GM12878 (cell line): Measurements from ENCODE around the gene OSBPL10. TPM values are rescaled to one million over a fixed set of nuclear protein-coding genes. Genes with fewer than 3 reads are reported as not detected.

ENCODE experiments used
- ATAC-seq: fragments of 200-7000 bp; cut with Tn5 transposase; 3 replicates; pipeline ENCODE4 v1.9.1; 2020; ENCODE audit warnings: mild to moderate bottlenecking, moderate library complexity
- BruUV-seq: library from RNA; stranded (reverse); fragments of 400-500 nt; replicated peaks from 2 replicates; lab custom pipeline; 2021; lab: Mats Ljungman, UMichigan
- CTCF ChIA-PET: fragments of 300-600 bp; sonication (Branson Sonifier 250); formaldehyde crosslinking; extraction: SDS; loops from one replicate; lab custom pipeline; 2021; ENCODE audit warnings: inconsistent platforms; lab: Yijun Ruan, JAX
- POLR2A ChIA-PET: fragments of 350-600 bp; formaldehyde crosslinking; extraction: SDS; loops from one replicate; lab custom pipeline; 2021; ENCODE audit warnings: inconsistent platforms; lab: Charles Lee
- RAD21 ChIA-PET: fragments of 300-600 bp; sonication (Branson Sonifier 250); formaldehyde crosslinking; loops from one replicate; lab custom pipeline; 2023; ENCODE audit warnings: antibody characterized with exemption; ENCODE audit not compliant: unreplicated experiment; lab: Charles Lee
- SMC1A ChIA-PET: fragments of 300-600 bp; sonication (Branson Sonifier 250); formaldehyde crosslinking; loops from one replicate; lab custom pipeline; 2023; ENCODE audit not compliant: unreplicated experiment, uncharacterized antibody; lab: Charles Lee
- DNase-seq: peaks from one replicate; pipeline ENCODE4 v3.0.0-alpha.2; 2011; ENCODE audit warnings: low read depth, low spot score
- FAIRE-seq: peaks from 3 replicates; lab custom pipeline; 2011; peaks lifted over from hg19 to GRCh38; lab: Jason Lieb, UNC
- H2AFZ ChIP-seq: 2 replicates; pipeline ENCODE4 v1.6.0; 2011; ENCODE audit warnings: low read depth, low read length, control low read depth; ENCODE audit not compliant: control insufficient read depth
- H3K27ac ChIP-seq: 2 replicates; pipeline ENCODE4 v1.5.1; 2011; ENCODE audit warnings: control low read depth; ENCODE audit not compliant: control insufficient read depth, insufficient read depth
- H3K27me3 ChIP-seq, 2 experiments: replicated peaks in 1 of 2; 2 replicates each; pipeline versions ENCODE4 v1.6.0 to v1.6.1; 2011; ENCODE audit warnings: low read length in 1 of 2; ENCODE audit not compliant: control insufficient read depth in 2 of 2, insufficient read depth in 2 of 2
- H3K36me3 ChIP-seq, 2 experiments: 2 replicates each; pipeline ENCODE4 v1.5.1; 2011; ENCODE audit warnings: low read length in 1 of 2; ENCODE audit not compliant: control insufficient read depth in 2 of 2, insufficient read depth in 2 of 2
- H3K4me1 ChIP-seq: 2 replicates; pipeline ENCODE4 v1.6.1; 2011; ENCODE audit warnings: mild to moderate bottlenecking, low read length, moderate library complexity, mixed read lengths; ENCODE audit not compliant: control insufficient read depth, insufficient read depth
- H3K4me2 ChIP-seq: 2 replicates; pipeline ENCODE4 v1.6.0; 2011; ENCODE audit warnings: control low read depth; ENCODE audit not compliant: control insufficient read depth, insufficient read depth
- H3K4me3 ChIP-seq: fragments of 200-600 bp; sonication (generic); 2 replicates; pipeline ENCODE4 v1.5.1; 2016
- H3K79me2 ChIP-seq: 2 replicates; pipeline ENCODE4 v1.6.0; 2011; ENCODE audit warnings: low read length; ENCODE audit not compliant: control insufficient read depth, insufficient read depth
- H3K9ac ChIP-seq: 2 replicates; pipeline ENCODE4 v1.8.0; 2011; ENCODE audit warnings: low read length, control low read depth, mixed read lengths; ENCODE audit not compliant: control insufficient read depth, insufficient read depth
- H3K9me3 ChIP-seq: replicated peaks from 3 replicates; pipeline ENCODE4 v1.5.1; 2011; ENCODE audit warnings: mild to moderate bottlenecking, low read length; ENCODE audit not compliant: control insufficient read depth, insufficient read depth
- H4K20me1 ChIP-seq: 2 replicates; pipeline ENCODE4 v1.6.0; 2011; ENCODE audit not compliant: control insufficient read depth, insufficient read depth
- ASH2L ChIP-seq: fragments of 300-600, 200-600 bp; sonication (generic); IDR thresholded peaks from 2 replicates; pipeline ENCODE4 v1.6.1; 2017; ENCODE audit warnings: low read depth, mild to moderate bottlenecking, borderline replicate concordance
- E2F4 ChIP-seq: IDR thresholded peaks from 2 replicates; pipeline ENCODE4 v1.6.1; 2012; ENCODE audit warnings: low read depth, low read length, improper control_type of control experiment
- EED ChIP-seq: sonication (generic); IDR thresholded peaks from 2 replicates; pipeline ENCODE4 v1.6.1; 2016; ENCODE audit warnings: antibody characterized with exemption, low read depth
- ETV6 ChIP-seq, 2 experiments: fragments of 450-650 bp in 1 of 2; IDR thresholded peaks in 1 of 2; conservative IDR thresholded peaks in 1 of 2; 2 replicates each; pipeline ENCODE4 v1.6.1; 2014; ENCODE audit warnings: antibody characterized with exemption in 1 of 2, borderline replicate concordance in 1 of 2, low read depth in 1 of 2, mild to moderate bottlenecking in 1 of 2, moderate library complexity in 1 of 2
- FOXK2 ChIP-seq: fragments of 450-650 bp; IDR thresholded peaks from 2 replicates; pipeline ENCODE4 v1.6.1; 2017; ENCODE audit warnings: mild to moderate bottlenecking, moderate library complexity
- HCFC1 ChIP-seq: fragments of 150-350 bp; IDR thresholded peaks from 2 replicates; pipeline ENCODE4 v1.6.1; 2014; ENCODE audit warnings: low read length
- NR2C1 ChIP-seq: fragments of 450-650 bp; IDR thresholded peaks from 2 replicates; pipeline ENCODE4 v1.6.1; 2017; ENCODE audit warnings: antibody characterized with exemption, mild to moderate bottlenecking, moderate library complexity
- NR2C2 ChIP-seq: IDR thresholded peaks from 2 replicates; pipeline ENCODE4 v1.6.1; 2011; ENCODE audit warnings: borderline replicate concordance, low read depth; ENCODE audit not compliant: control insufficient read depth, insufficient read length
- PAX5 ChIP-seq: IDR thresholded peaks from 2 replicates; pipeline ENCODE4 v1.6.1; 2011; ENCODE audit warnings: low read depth, low read length, borderline replicate concordance
- SRF ChIP-seq, 2 experiments: IDR thresholded peaks; 2 replicates each; pipeline ENCODE4 v1.6.1; 2011; ENCODE audit warnings: low read depth in 2 of 2, low read length in 2 of 2, mild to moderate bottlenecking in 1 of 2, moderate library complexity in 1 of 2
- TCF12 ChIP-seq: IDR thresholded peaks from 2 replicates; pipeline ENCODE4 v1.6.1; 2011; ENCODE audit warnings: low read depth, mild to moderate bottlenecking, low read length
- WGBS: methylation state at CpG from one replicate; pipeline ENCODE4 v1.1.6; 2016; ENCODE audit warnings: low lambda C conversion rate; ENCODE audit not compliant: insufficient replicate concordance, insufficient coverage; ENCODE audit errors: missing lambda C conversion rate; 5-methylcytosine and 5-hydroxymethylcytosine counted together
- in situ Hi-C: fragments of 300-500 bp; cut with MboI; formaldehyde crosslinking; loops from 9 replicates; pipeline ENCODE4 v1.14.3; 2018; ENCODE audit warnings: mixed read lengths
- intact Hi-C: fragments of 100-400 bp; cut with micrococcal nuclease; formaldehyde crosslinking; loops from one replicate; pipeline ENCODE4 v1.14.2; 2022; ENCODE audit not compliant: unreplicated experiment
- polyA plus RNA-seq, 11 experiments: library from polyadenylated mRNA; depleted of rRNA in 4 of 11; unstranded in 6 of 11; stranded (reverse) in 5 of 11; fragments of >200 nt; fragmentation: Nextera tagmentation in 4 of 11; fragmentation: Illumina TruSeq in 1 of 11; extraction: Ambion mirVana in 4 of 11; extraction: Trizol in 1 of 11; gene quantifications; 1 replicate in 1 of 11; 2 replicates in 10 of 11; pipeline versions ENCODE4 v1.2.1 to v1.2.3, GENCODE V29; 2011 to 2016; ENCODE audit warnings: inconsistent platforms in 2 of 11, missing spikeins in 2 of 11, low read depth in 1 of 11
- total RNA-seq, 4 experiments: library from RNA; depleted of rRNA in 3 of 4; stranded (reverse); fragments of >200 nt in 3 of 4; fragmentation: Illumina TruSeq in 1 of 4; extraction: Trizol in 1 of 4; gene quantifications; 2 replicates each; pipeline versions ENCODE4 v1.2.1 to v1.2.3, GENCODE V29; 2013 to 2021
- TF ChIP-seq, protein P1 (sequence below): IDR thresholded peaks from 2 replicates; pipeline ENCODE4 v1.6.1; 2012; ENCODE audit warnings: low read length, inconsistent platforms

OSBPL10 gene
- total and polyA plus RNA-seq, 10 of the 15 experiments (the other 5 are each of a cell fraction or from before 2014, with no cell fraction given) = 0.03 to 0.25 (median 0.09) TPM; not detected in 5

GRCh38 chr3:31925271-31925630, 55.8 kb downstream of the OSBPL10 start:
- ATAC-seq (no peak; the same call in 2 of the 3 replicates), DNase-seq (no peak), FAIRE-seq (no peak)
- WGBS = 3% methylated on average over 5 of the region's 5 CpGs
- intact Hi-C loops (no loop called here), in situ Hi-C loops (no loop called here)
- no peak overlapping the region for H3K9ac ChIP-seq
- H4K20me1 ChIP-seq = no peaks in the 10 kb centered on the region
- CTCF ChIA-PET = no interaction called here
- H3K4me1 ChIP-seq = no peaks in the 10 kb centered on the region
- no peak overlapping the region for H3K27ac ChIP-seq
- POLR2A ChIA-PET = no interaction called here
- RAD21 ChIA-PET = no interaction called here
- SMC1A ChIA-PET = no interaction called here
- BruUV-seq = no TSS peak
- H3K79me2 ChIP-seq = no peaks in the 10 kb centered on the region
- TF ChIP-seq EED (no peak), SRF (IDR thresholded peaks at IDR 0.05; ENCODE audit: low read depth in 2 of 2, low read length in 2 of 2) (no peak), NR2C1 (no peak), E2F4 (no peak), ASH2L (no peak), HCFC1 (no peak), NR2C2 (no peak), PAX5 (no peak), ETV6 (conservative IDR thresholded peaks at IDR 0.05 in 1 of 2, IDR thresholded peaks at IDR 0.05 in 1 of 2; ENCODE audit: borderline replicate concordance in 1 of 2, low read depth in 1 of 2) (no peak), FOXK2 (no peak), TCF12 (no peak)
- TF ChIP-seq, protein P1, sequence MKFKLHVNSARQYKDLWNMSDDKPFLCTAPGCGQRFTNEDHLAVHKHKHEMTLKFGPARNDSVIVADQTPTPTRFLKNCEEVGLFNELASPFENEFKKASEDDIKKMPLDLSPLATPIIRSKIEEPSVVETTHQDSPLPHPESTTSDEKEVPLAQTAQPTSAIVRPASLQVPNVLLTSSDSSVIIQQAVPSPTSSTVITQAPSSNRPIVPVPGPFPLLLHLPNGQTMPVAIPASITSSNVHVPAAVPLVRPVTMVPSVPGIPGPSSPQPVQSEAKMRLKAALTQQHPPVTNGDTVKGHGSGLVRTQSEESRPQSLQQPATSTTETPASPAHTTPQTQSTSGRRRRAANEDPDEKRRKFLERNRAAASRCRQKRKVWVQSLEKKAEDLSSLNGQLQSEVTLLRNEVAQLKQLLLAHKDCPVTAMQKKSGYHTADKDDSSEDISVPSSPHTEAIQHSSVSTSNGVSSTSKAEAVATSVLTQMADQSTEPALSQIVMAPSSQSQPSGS = no peak
- H3K9me3 ChIP-seq = no peaks in the 10 kb centered on the region
- H3K27me3 ChIP-seq = no peaks in the 10 kb centered on the region; a peak in 1 of 4 replicates
- no peak overlapping the region for H3K4me3 ChIP-seq
- H2AFZ ChIP-seq = no peak overlapping the region
- no peaks in the 10 kb centered on the region for H3K36me3 ChIP-seq
- no peak overlapping the region for H3K4me2 ChIP-seq
